ENCODE data around the gene EPB41.
A peak's percentile ranks its signal among the peaks of the same experiment; 100 is the strongest.

DNA sequence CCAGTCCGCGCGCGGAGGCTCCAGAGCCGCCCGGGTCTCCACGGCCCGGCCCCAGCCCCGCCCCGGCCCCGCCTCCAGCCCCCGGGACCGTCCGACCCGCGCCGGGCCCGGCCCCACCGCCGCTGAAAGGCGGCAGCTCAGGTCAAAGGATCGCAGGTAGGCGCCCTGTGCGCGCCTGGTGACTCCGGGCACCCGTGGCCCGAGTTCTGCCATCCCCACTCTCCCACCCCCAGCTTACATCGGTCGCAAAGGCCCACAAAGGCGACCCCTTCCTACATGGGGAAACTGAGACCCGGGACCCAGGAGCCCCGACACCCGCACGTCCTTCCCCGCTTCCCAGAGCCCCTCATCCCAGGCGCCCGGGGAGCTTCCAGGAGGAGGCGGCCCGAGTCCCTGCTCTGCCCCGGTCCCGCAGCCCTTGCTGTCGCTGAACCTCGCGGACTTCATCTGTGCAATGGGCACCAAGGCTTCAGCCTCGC, 209.6 kb downstream of the EPB41 start, which contains the start of gene TMEM200B:
- TF ChIP-seq POLR2A (IDR thresholded peaks at IDR 0.05; ENCODE audit: low read length) = no peak
- TF ChIP-seq TFCP2L1 (CRISPR knock-in tag; IDR thresholded peaks at IDR 0.05) = no peak
- TF ChIP-seq ESRRA (IDR thresholded peaks at IDR 0.05; ENCODE audit: borderline replicate concordance, low read length) = no peak
- TF ChIP-seq, protein P1, sequence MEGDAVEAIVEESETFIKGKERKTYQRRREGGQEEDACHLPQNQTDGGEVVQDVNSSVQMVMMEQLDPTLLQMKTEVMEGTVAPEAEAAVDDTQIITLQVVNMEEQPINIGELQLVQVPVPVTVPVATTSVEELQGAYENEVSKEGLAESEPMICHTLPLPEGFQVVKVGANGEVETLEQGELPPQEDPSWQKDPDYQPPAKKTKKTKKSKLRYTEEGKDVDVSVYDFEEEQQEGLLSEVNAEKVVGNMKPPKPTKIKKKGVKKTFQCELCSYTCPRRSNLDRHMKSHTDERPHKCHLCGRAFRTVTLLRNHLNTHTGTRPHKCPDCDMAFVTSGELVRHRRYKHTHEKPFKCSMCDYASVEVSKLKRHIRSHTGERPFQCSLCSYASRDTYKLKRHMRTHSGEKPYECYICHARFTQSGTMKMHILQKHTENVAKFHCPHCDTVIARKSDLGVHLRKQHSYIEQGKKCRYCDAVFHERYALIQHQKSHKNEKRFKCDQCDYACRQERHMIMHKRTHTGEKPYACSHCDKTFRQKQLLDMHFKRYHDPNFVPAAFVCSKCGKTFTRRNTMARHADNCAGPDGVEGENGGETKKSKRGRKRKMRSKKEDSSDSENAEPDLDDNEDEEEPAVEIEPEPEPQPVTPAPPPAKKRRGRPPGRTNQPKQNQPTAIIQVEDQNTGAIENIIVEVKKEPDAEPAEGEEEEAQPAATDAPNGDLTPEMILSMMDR (IDR thresholded peaks at IDR 0.05) = no peak
- TF ChIP-seq, protein P2, sequence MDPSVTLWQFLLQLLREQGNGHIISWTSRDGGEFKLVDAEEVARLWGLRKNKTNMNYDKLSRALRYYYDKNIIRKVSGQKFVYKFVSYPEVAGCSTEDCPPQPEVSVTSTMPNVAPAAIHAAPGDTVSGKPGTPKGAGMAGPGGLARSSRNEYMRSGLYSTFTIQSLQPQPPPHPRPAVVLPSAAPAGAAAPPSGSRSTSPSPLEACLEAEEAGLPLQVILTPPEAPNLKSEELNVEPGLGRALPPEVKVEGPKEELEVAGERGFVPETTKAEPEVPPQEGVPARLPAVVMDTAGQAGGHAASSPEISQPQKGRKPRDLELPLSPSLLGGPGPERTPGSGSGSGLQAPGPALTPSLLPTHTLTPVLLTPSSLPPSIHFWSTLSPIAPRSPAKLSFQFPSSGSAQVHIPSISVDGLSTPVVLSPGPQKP (IDR thresholded peaks at IDR 0.05; ENCODE audit: low read depth, low read length) = no peak
- no peak for TF ChIP-seq NPAS2 (CRISPR knock-in tag; IDR thresholded peaks at IDR 0.05; ENCODE audit: borderline replicate concordance)
- peak; percentile 56; the same call in 1 of the 2 replicates for TF ChIP-seq KDM1A (IDR thresholded peaks at IDR 0.05; ENCODE audit: low read depth)
- TF ChIP-seq, protein P3, sequence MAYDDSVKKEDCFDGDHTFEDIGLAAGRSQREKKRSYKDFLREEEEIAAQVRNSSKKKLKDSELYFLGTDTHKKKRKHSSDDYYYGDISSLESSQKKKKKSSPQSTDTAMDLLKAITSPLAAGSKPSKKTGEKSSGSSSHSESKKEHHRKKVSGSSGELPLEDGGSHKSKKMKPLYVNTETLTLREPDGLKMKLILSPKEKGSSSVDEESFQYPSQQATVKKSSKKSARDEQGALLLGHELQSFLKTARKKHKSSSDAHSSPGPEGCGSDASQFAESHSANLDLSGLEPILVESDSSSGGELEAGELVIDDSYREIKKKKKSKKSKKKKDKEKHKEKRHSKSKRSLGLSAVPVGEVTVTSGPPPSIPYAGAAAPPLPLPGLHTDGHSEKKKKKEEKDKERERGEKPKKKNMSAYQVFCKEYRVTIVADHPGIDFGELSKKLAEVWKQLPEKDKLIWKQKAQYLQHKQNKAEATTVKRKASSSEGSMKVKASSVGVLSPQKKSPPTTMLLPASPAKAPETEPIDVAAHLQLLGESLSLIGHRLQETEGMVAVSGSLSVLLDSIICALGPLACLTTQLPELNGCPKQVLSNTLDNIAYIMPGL (CRISPR knock-in tag; IDR thresholded peaks at IDR 0.05; ENCODE audit: borderline replicate concordance) = no peak
- no peak for TF ChIP-seq RAD21 (conservative IDR thresholded peaks at IDR 0.05 in 1 of 2, IDR thresholded peaks at IDR 0.05 in 1 of 2)
- peak; percentile 47; the same call in 1 of the 2 replicates for TF ChIP-seq CHD4 (IDR thresholded peaks at IDR 0.05; ENCODE audit: borderline replicate concordance)

Measured in A549 (cell line).